Sigmoid colon (tissue), 7 donors: ENCODE data around the gene DTD2. TPM values are rescaled to one million over a fixed set of nuclear protein-coding genes. Genes with fewer than 3 reads are reported as not detected.

Experiments
- DNase-seq: peaks from one replicate; pipeline ENCODE4 v3.0.0-alpha.2; 2019
- H3K27ac ChIP-seq, 4 donors: fragments of 200-600 bp; sonication (generic); one replicate each; pipeline ENCODE4 v1.5.1; 2016 to 2019; ENCODE audit warnings: mild to moderate bottlenecking in 1 of 4
- H3K27me3 ChIP-seq, 3 donors: fragments of 200-600 bp; sonication (generic); one replicate each; pipeline ENCODE4 v1.5.1; 2019; ENCODE audit warnings: mild to moderate bottlenecking in 1 of 3
- H3K36me3 ChIP-seq, 4 donors: fragments of 200-600 bp; sonication (generic); one replicate each; pipeline ENCODE4 v1.5.1; 2016 to 2019
- H3K4me1 ChIP-seq, 4 donors: fragments of 200-600 bp; sonication (generic); one replicate each; pipeline ENCODE4 v1.5.1; 2017 to 2019
- H3K4me3 ChIP-seq, 4 donors: fragments of 200-600 bp; sonication (generic); one replicate each; pipeline ENCODE4 v1.5.1; 2017 to 2019; ENCODE audit warnings: mild to moderate bottlenecking in 2 of 4, moderate library complexity in 1 of 4
- H3K9me3 ChIP-seq, 4 donors: fragments of 200-600 bp in 3 of 4; sonication (generic) in 3 of 4; one replicate each; pipeline versions ENCODE4 v1.5.1 to v1.6.1; 2013 to 2019
- CTCF ChIP-seq, 4 experiments: fragments of 450-650 bp in 3 of 4; fragments of 200-600 bp in 1 of 4; IDR thresholded peaks; one replicate each; pipeline ENCODE4 v1.5.1; 2016 to 2019; ENCODE audit warnings: antibody characterized with exemption in 4 of 4, mild to moderate bottlenecking in 3 of 4, moderate library complexity in 2 of 4
- EP300 ChIP-seq, 4 donors: sonication (generic); formaldehyde crosslinking; IDR thresholded peaks; one replicate each; pipeline ENCODE4 v1.6.1; 2017; ENCODE audit warnings: antibody characterized with exemption in 4 of 4
- POLR2A ChIP-seq, 2 donors: fragments of 450-650 bp; IDR thresholded peaks; one replicate each; pipeline ENCODE4 v1.6.1; 2016; ENCODE audit warnings: antibody characterized with exemption in 2 of 2, mild to moderate bottlenecking in 2 of 2, moderate library complexity in 2 of 2
- POLR2AphosphoS5 ChIP-seq, 4 donors: sonication (generic); formaldehyde crosslinking; IDR thresholded peaks; one replicate each; pipeline ENCODE4 v1.6.1; 2017; ENCODE audit warnings: antibody characterized with exemption in 4 of 4
- WGBS, 2 donors: extraction: QIAGEN DNeasy Blood & Tissue Kit; methylation state at CpG; one replicate each; pipeline ENCODE4 v1.1.7; 2013; 5-methylcytosine and 5-hydroxymethylcytosine counted together
- intact Hi-C: fragments of 100-400 bp; cut with DNase I; formaldehyde crosslinking; loops from one replicate; pipeline ENCODE4 v1.15.1; 2023
- polyA plus RNA-seq, 3 donors: library from polyadenylated mRNA; stranded (reverse); fragments of 200-250 nt; gene quantifications; one replicate each; pipeline ENCODE4 v1.2.3, GENCODE V29; 2013
- total RNA-seq, 4 donors: library from RNA; depleted of rRNA; stranded (reverse); fragments of >200 nt; gene quantifications; one replicate each; pipeline ENCODE4 v1.1.0, GENCODE V29; 2016
- donor health status: healthy with polysubstance abuse.
- donor health status: Bipolar disorder and iron deficiency.
- donor health status: healthy.

The DTD2 gene
- total and polyA plus RNA-seq, 7 donors, result 10.8 to 31.6 (median 26.0) TPM

GRCh38 chr14:31489691-31490090, 32.4 kb upstream of the DTD2 start:
- H3K4me1 ChIP-seq, result no peaks in the 10 kb centered on the region
- intact Hi-C loops, result no loop called here
- no peak overlapping the region for H3K27ac ChIP-seq
- no peak overlapping the region for H3K4me3 ChIP-seq
- DNase-seq, result no peak
- H3K36me3 ChIP-seq, result no peaks in the 10 kb centered on the region
- no peaks in the 10 kb centered on the region for H3K27me3 ChIP-seq
- TF ChIP-seq POLR2AphosphoS5 (IDR thresholded peaks at IDR 0.05) (no peak), EP300 (IDR thresholded peaks at IDR 0.05) (no peak), CTCF (IDR thresholded peaks at IDR 0.05) (no peak), POLR2A (IDR thresholded peaks at IDR 0.05) (no peak)
- H3K9me3 ChIP-seq, result no peaks in the 10 kb centered on the region

- Histone ChIP-seq H3K4me1 (no peaks in the 10 kb centered on the region), H3K36me3 (no peaks in the 10 kb centered on the region), H3K27me3 (no peaks in the 10 kb centered on the region), H3K4me3 (no peak within 1 kb of the TSS), H3K27ac (no peak within 1 kb of the TSS), H3K9me3 (no peaks in the 10 kb centered on the region)
- no peak for DNase-seq
- TF ChIP-seq POLR2AphosphoS5 (IDR thresholded peaks at IDR 0.05) (no peak), POLR2A (IDR thresholded peaks at IDR 0.05) (no peak), CTCF (IDR thresholded peaks at IDR 0.05) (no peak), EP300 (IDR thresholded peaks at IDR 0.05) (no peak)
- 52 to 93% methylated on average over 1 of the region's 1 CpG for WGBS, 2 donors
- intact Hi-C loops, result no loop called here
Observed at GRCh38 chr14:31487886-31488285, 30.6 kb upstream of the DTD2 start, which contains the start of gene GPR33. TSS of gene GPR33 (minus strand) at chr14:31488039. CDS start at chr14:31483965, 4,074 bp downstream.

DNA sequence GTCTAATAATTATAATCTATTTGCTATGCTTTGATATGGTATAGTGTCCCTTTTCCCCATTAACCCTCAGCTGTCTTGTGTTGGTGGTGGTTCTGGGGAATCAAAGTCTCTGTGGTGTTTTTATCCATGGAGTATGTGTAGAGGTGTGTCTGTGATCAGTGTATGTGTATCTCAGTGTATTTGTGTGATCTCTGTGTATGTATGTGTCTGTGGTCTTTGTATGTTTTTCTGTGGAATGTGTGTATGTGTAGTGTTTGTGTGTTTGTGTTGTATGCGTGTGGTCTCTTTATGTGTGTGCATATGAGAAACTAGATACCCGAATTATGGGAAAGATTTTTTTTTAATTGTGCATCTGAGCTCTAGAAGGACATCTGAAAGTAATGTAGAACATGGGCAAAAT, 29.5 kb upstream of the DTD2 start:
- DNase-seq, result no peak
- H3K27ac ChIP-seq, result no peak overlapping the region
- no peaks in the 10 kb centered on the region for H3K9me3 ChIP-seq
- H3K36me3 ChIP-seq, result no peaks in the 10 kb centered on the region
- TF ChIP-seq POLR2A (IDR thresholded peaks at IDR 0.05), result no peak
- no peak for TF ChIP-seq EP300 (IDR thresholded peaks at IDR 0.05)
- no peak for TF ChIP-seq POLR2AphosphoS5 (IDR thresholded peaks at IDR 0.05)
- TF ChIP-seq CTCF (IDR thresholded peaks at IDR 0.05), result no peak
- intact Hi-C loops, result no loop called here
- 87 to 89% methylated on average over 2 of the region's 2 CpGs for WGBS, 2 donors
- H3K4me3 ChIP-seq, result no peak overlapping the region
- no peaks in the 10 kb centered on the region for H3K27me3 ChIP-seq
- H3K4me1 ChIP-seq, result no peaks in the 10 kb centered on the region

GRCh38 chr14:31484754-31485153, 27.4 kb upstream of the DTD2 start:
- intact Hi-C loops, result no loop called here
- WGBS, 2 donors, result 80 to 91% methylated on average over 3 of the region's 3 CpGs

More at GRCh38 chr14:31484754-31485153, 27.4 kb upstream of the DTD2 start:
- DNase-seq, result no peak
- Histone ChIP-seq H3K4me3 (no peak overlapping the region), H3K9me3 (no peaks in the 10 kb centered on the region), H3K27me3 (no peaks in the 10 kb centered on the region), H3K27ac (no peak overlapping the region), H3K36me3 (no peaks in the 10 kb centered on the region), H3K4me1 (no peaks in the 10 kb centered on the region)
- TF ChIP-seq POLR2AphosphoS5 (IDR thresholded peaks at IDR 0.05) (no peak), EP300 (IDR thresholded peaks at IDR 0.05) (no peak), POLR2A (IDR thresholded peaks at IDR 0.05) (no peak), CTCF (IDR thresholded peaks at IDR 0.05) (no peak)
